Breast epithelium (tissue), 3 donors: ENCODE measurements around the gene TTLL3.

Source experiments
- POLR2A ChIP-seq: fragments of 450-650 bp; IDR thresholded peaks from one replicate; pipeline ENCODE4 v1.6.1; 2016; ENCODE audit warnings: antibody characterized with exemption, mild to moderate bottlenecking, moderate library complexity
- POLR2AphosphoS5 ChIP-seq, 3 donors: sonication (generic); formaldehyde crosslinking; IDR thresholded peaks; one replicate each; pipeline ENCODE4 v1.6.1; 2017; ENCODE audit warnings: antibody characterized with exemption in 3 of 3
- TF ChIP-seq, protein P1 (sequence below), 3 donors: fragments of 450-650 bp; IDR thresholded peaks; one replicate each; pipeline ENCODE4 v1.5.1; 2016 to 2017; ENCODE audit warnings: antibody characterized with exemption in 3 of 3, mild to moderate bottlenecking in 3 of 3, moderate library complexity in 3 of 3

DNA sequence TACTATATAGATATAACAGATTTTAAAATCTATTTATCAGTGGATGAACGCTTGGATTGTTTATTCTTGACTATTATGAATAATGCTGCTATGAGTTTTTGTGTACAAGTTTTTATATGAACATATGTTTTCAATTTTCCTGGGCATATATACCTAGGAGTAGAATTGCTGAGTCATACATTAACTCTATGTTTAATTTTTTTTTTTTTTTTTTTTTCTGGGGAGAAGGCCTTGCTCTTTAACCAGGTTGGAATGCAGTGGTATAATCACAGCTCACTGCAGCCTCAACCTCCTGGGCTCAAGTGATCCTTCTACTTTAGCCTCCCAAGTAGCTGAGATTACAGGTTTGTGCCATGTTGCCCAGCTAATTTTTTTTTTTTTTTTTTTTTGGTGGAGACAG is 60.9 kb downstream of the TTLL3 start:
- TF ChIP-seq POLR2A (no peak), POLR2AphosphoS5 (IDR thresholded peaks at IDR 0.05) (no peak)
- TF ChIP-seq, protein P1, sequence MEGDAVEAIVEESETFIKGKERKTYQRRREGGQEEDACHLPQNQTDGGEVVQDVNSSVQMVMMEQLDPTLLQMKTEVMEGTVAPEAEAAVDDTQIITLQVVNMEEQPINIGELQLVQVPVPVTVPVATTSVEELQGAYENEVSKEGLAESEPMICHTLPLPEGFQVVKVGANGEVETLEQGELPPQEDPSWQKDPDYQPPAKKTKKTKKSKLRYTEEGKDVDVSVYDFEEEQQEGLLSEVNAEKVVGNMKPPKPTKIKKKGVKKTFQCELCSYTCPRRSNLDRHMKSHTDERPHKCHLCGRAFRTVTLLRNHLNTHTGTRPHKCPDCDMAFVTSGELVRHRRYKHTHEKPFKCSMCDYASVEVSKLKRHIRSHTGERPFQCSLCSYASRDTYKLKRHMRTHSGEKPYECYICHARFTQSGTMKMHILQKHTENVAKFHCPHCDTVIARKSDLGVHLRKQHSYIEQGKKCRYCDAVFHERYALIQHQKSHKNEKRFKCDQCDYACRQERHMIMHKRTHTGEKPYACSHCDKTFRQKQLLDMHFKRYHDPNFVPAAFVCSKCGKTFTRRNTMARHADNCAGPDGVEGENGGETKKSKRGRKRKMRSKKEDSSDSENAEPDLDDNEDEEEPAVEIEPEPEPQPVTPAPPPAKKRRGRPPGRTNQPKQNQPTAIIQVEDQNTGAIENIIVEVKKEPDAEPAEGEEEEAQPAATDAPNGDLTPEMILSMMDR (IDR thresholded peaks at IDR 0.05), result no peak
